ENCODE measurements around the gene BRSK1.

GRCh38 chr19:55309448-55309847 is 25.7 kb downstream of the BRSK1 start:
- TF ChIP-seq, protein P1, sequence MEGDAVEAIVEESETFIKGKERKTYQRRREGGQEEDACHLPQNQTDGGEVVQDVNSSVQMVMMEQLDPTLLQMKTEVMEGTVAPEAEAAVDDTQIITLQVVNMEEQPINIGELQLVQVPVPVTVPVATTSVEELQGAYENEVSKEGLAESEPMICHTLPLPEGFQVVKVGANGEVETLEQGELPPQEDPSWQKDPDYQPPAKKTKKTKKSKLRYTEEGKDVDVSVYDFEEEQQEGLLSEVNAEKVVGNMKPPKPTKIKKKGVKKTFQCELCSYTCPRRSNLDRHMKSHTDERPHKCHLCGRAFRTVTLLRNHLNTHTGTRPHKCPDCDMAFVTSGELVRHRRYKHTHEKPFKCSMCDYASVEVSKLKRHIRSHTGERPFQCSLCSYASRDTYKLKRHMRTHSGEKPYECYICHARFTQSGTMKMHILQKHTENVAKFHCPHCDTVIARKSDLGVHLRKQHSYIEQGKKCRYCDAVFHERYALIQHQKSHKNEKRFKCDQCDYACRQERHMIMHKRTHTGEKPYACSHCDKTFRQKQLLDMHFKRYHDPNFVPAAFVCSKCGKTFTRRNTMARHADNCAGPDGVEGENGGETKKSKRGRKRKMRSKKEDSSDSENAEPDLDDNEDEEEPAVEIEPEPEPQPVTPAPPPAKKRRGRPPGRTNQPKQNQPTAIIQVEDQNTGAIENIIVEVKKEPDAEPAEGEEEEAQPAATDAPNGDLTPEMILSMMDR (IDR thresholded peaks at IDR 0.05): no peak
- TF ChIP-seq ZFX (IDR thresholded peaks at IDR 0.05; ENCODE audit: borderline replicate concordance): no peak

Data from 22Rv1 (cell line).